GM12892 (cell line): ENCODE results near the gene GAPDH.

Experiments used
- POLR2A ChIP-seq: IDR thresholded peaks from 2 replicates; pipeline ENCODE4 v1.6.1; 2011; ENCODE audit warnings: low read depth, low read length, control low read depth
- TAF1 ChIP-seq: IDR thresholded peaks from 2 replicates; pipeline ENCODE4 v1.6.1; 2011; ENCODE audit warnings: low read depth, mild to moderate bottlenecking, control low read depth, low read length, borderline replicate concordance

GRCh38 chr12:6554168-6555017 lies 20.1 kb downstream of the GAPDH start:
- TF ChIP-seq TAF1, result no peak
- no peak for TF ChIP-seq POLR2A
